HepG2 (cell line): Measurements from ENCODE around the gene MAPRE3. TPM values are rescaled to one million over a fixed set of nuclear protein-coding genes. Genes with fewer than 3 reads are reported as not detected.
A peak's percentile ranks its signal among the peaks of the same experiment; 100 is the strongest.

Source experiments
- CBFB ChIP-seq: sonication (generic); formaldehyde crosslinking; IDR thresholded peaks from 2 replicates; pipeline ENCODE4 v1.4.0; 2020; ENCODE audit warnings: missing genetic modification reagents
- CEBPB ChIP-seq: IDR thresholded peaks from 2 replicates; pipeline ENCODE4 v1.6.1; 2011; ENCODE audit warnings: low read depth, low read length, improper control_type of control experiment, borderline replicate concordance
- EHMT2 ChIP-seq: fragments of 200-600 bp; sonication (generic); IDR thresholded peaks from 2 replicates; pipeline ENCODE4 v1.7.0; 2017; ENCODE audit warnings: antibody characterized with exemption, low read depth, low read length, borderline replicate concordance
- ERF ChIP-seq: IDR thresholded peaks from 2 replicates; pipeline ENCODE4 v1.6.1; 2018; ENCODE audit warnings: missing biosample characterization, missing genetic modification reagents
- KLF9 ChIP-seq: IDR thresholded peaks from 2 replicates; pipeline ENCODE4 v1.6.1; 2016; ENCODE audit warnings: low read depth
- MLX ChIP-seq: IDR thresholded peaks from 2 replicates; pipeline ENCODE4 v1.6.1; 2016
- RCOR2 ChIP-seq: IDR thresholded peaks from 2 replicates; pipeline ENCODE4 v1.6.1; 2016; ENCODE audit warnings: missing biosample characterization, missing genetic modification reagents
- RFX5 ChIP-seq: IDR thresholded peaks from 2 replicates; pipeline ENCODE4 v1.6.1; 2011; ENCODE audit warnings: low read depth, low read length, improper control_type of control experiment
- TBP ChIP-seq: sonication (generic); formaldehyde crosslinking; IDR thresholded peaks from 2 replicates; pipeline ENCODE4 v1.5.0; 2020; ENCODE audit warnings: missing genetic modification reagents
- TEAD2 ChIP-seq: sonication (generic); formaldehyde crosslinking; IDR thresholded peaks from 2 replicates; pipeline ENCODE4 v1.9.0; 2021; ENCODE audit warnings: missing genetic modification reagents
- THAP9 ChIP-seq: sonication (generic); formaldehyde crosslinking; IDR thresholded peaks from 2 replicates; pipeline ENCODE4; 2020; ENCODE audit warnings: missing genetic modification reagents, mild to moderate bottlenecking, borderline replicate concordance
- ZMYM4 ChIP-seq: sonication (generic); formaldehyde crosslinking; IDR thresholded peaks from 2 replicates; pipeline ENCODE4 v1.8.1; 2023; ENCODE audit warnings: mild to moderate bottlenecking, missing genetic modification reagents
- ZNF318 ChIP-seq: sonication (generic); formaldehyde crosslinking; IDR thresholded peaks from 2 replicates; pipeline ENCODE4 v1.4.0; 2020; ENCODE audit warnings: mild to moderate bottlenecking, missing genetic modification reagents
- ZNF367 ChIP-seq: sonication (generic); formaldehyde crosslinking; IDR thresholded peaks from 2 replicates; pipeline ENCODE4 v1.4.0; 2020; ENCODE audit warnings: missing genetic modification reagents, borderline replicate concordance
- ZNF737 ChIP-seq: sonication (generic); formaldehyde crosslinking; IDR thresholded peaks from 2 replicates; pipeline ENCODE4 v1.5.0; 2020; ENCODE audit warnings: missing genetic modification reagents, mild to moderate bottlenecking, borderline replicate concordance
- polyA plus RNA-seq, 8 experiments: library from polyadenylated mRNA; depleted of rRNA in 3 of 8; stranded (reverse) in 7 of 8; unstranded in 1 of 8; fragments of >200 nt; fragmentation: Illumina TruSeq in 4 of 8; extraction: Trizol in 4 of 8; gene quantifications; 2 replicates each; pipeline versions ENCODE4 v1.2.1 to v1.2.3, GENCODE V29; 2011 to 2016; ENCODE audit warnings: low read depth in 4 of 8, missing spikeins in 1 of 8, mixed read lengths in 1 of 8; ENCODE audit not compliant: insufficient read depth in 1 of 8
- total RNA-seq, 5 experiments: library from RNA; depleted of rRNA; stranded (reverse); fragments of >200 nt; fragmentation: Illumina TruSeq; extraction: Trizol; gene quantifications; 2 replicates each; pipeline ENCODE4 v1.2.3, GENCODE V29; 2016; ENCODE audit warnings: low read depth in 1 of 5

The MAPRE3 gene
- total and polyA plus RNA-seq, 2 of the 13 experiments (the other 11 are each of a cell fraction or from before 2014, with no cell fraction given) = 0.31 to 0.91 TPM

DNA sequence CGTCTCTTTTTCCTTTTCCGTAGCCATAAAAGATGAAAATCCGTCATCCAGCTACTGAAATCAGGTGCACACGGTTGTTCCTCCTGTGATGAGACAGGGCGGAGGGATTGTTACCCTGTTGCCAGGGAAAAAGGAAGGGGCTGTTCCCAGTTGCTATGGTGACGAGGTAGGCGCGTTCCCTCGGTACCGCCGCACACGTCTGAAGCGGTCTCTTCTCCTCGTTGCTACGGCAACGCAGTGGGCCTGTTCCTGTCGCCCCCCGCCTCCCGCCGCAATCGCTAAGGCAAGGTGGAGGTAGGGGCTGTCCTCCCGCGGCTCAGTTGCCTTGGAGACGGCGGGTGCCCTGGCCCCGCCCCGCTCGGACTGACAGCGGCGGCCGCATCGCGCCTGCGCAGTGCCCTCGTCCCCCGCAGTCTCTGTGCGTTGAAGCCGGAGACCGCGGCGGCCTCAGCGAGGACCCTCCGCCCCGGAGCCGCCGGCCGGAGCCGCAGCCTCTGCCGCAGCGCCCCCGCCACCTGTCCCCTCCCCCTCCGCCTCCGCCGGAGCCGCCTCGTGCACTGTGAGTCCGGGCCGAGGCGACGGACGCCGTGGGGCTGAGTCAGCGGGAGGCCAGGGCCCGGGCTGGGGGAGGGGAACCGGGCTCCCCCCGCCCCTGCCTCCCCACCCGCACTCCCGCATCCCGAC, at the start of gene MAPRE3 (continued):
- TF ChIP-seq THAP9 (CRISPR knock-in tag) (peak; percentile 9; the same call in 1 of the 2 replicates), ERF (no peak), RFX5 (peak; percentile 89), KLF9 (no peak), TEAD2 (CRISPR knock-in tag) (no peak), ZNF318 (no peak), EHMT2 (no peak), CBFB (CRISPR knock-in tag) (0 out of 2 replicates have a peak, but pooled peaks have one; percentile 36), TBP (CRISPR knock-in tag) (no peak), MLX (CRISPR knock-in tag) (no peak), ZMYM4 (CRISPR knock-in tag) (no peak), RCOR2 (CRISPR knock-in tag) (no peak), ZNF737 (CRISPR knock-in tag) (no peak), ZNF367 (CRISPR knock-in tag) (no peak), CEBPB (no peak)
